Esophagus squamous epithelium (tissue), 4 donors: ENCODE measurements around the gene KRT33B.

Experiments used
- POLR2A ChIP-seq, 4 donors: fragments of 450-650 bp; IDR thresholded peaks; one replicate each; pipeline ENCODE4 v1.6.1; 2017; ENCODE audit warnings: antibody characterized with exemption in 4 of 4, mild to moderate bottlenecking in 4 of 4, moderate library complexity in 3 of 4
- TF ChIP-seq, protein P1 (sequence below), 6 experiments: fragments of 450-650 bp in 4 of 6; fragments of 200-600 bp in 2 of 6; sonication (generic) in 2 of 6; IDR thresholded peaks; one replicate each; pipeline ENCODE4 v1.5.1; 2016 to 2019; ENCODE audit warnings: antibody characterized with exemption in 6 of 6, mild to moderate bottlenecking in 4 of 6, moderate library complexity in 4 of 6

DNA sequence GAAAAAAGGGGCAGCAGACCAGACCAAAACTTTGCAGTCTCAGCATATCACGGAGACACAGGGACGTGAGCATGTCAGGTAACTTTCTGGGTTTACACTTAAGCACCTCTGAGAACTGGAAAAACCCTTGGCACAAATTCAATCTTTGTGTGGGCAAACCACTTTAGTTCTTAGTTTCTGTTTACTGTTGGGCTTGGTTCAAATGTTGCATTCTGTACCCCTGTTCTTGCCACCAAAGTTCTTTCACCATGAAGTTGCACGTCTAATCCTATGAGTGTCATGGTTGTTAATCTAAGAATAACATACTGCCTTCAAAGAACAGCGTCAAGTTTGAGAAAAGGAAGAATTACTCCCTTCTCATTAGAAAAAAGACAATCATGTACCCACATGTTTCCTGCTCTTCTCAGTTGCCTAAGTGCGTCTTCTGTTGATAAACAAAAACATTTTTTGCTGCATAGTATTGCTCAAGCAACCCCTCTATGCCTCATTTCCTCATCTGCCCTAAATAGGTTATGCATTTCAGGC is 30.6 kb downstream of the KRT33B start:
- TF ChIP-seq, protein P1, sequence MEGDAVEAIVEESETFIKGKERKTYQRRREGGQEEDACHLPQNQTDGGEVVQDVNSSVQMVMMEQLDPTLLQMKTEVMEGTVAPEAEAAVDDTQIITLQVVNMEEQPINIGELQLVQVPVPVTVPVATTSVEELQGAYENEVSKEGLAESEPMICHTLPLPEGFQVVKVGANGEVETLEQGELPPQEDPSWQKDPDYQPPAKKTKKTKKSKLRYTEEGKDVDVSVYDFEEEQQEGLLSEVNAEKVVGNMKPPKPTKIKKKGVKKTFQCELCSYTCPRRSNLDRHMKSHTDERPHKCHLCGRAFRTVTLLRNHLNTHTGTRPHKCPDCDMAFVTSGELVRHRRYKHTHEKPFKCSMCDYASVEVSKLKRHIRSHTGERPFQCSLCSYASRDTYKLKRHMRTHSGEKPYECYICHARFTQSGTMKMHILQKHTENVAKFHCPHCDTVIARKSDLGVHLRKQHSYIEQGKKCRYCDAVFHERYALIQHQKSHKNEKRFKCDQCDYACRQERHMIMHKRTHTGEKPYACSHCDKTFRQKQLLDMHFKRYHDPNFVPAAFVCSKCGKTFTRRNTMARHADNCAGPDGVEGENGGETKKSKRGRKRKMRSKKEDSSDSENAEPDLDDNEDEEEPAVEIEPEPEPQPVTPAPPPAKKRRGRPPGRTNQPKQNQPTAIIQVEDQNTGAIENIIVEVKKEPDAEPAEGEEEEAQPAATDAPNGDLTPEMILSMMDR (IDR thresholded peaks at IDR 0.05), result no peak
- TF ChIP-seq POLR2A (IDR thresholded peaks at IDR 0.05), result no peak
